Prostate gland (tissue), 2 donors: ENCODE measurements around the gene KLHL18. TPM values are rescaled to one million over a fixed set of nuclear protein-coding genes. Genes with fewer than 3 reads are reported as not detected.
"Not testable (repeated sequence)": the region's sequence is repeated elsewhere in the genome, so short reads cannot be mapped to it uniquely, and the experiment has no call there.

ENCODE experiments used
- DNase-seq: peaks from one replicate; pipeline ENCODE4 v3.0.0-alpha.2; 2019; ENCODE audit warnings: low spot score
- H3K27ac ChIP-seq, 2 donors: fragments of 200-600 bp; sonication (generic); 2 replicates each; pipeline ENCODE4 v1.5.1; 2017 to 2019
- H3K27me3 ChIP-seq: fragments of 200-600 bp; sonication (generic); replicated peaks from 2 replicates; pipeline ENCODE4 v1.5.1; 2019; ENCODE audit not compliant: insufficient read depth
- H3K36me3 ChIP-seq, 2 donors: fragments of 200-600 bp; sonication (generic); 1 replicate in 1 of 2; 2 replicates in 1 of 2; pipeline versions ENCODE4 v1.5.1 to v1.8.1; 2017 to 2019
- H3K4me1 ChIP-seq: fragments of 200-600 bp; sonication (generic); replicated peaks from 2 replicates; pipeline ENCODE4 v1.5.1; 2019
- H3K4me3 ChIP-seq, 2 donors: fragments of 200-600 bp; sonication (generic); 2 replicates each; pipeline ENCODE4 v1.5.1; 2017 to 2019
- H3K9me3 ChIP-seq: fragments of 200-600 bp; sonication (generic); 2 replicates; pipeline ENCODE4 v1.5.1; 2017
- POLR2A ChIP-seq: fragments of 450-650 bp; IDR thresholded peaks from one replicate; pipeline ENCODE4 v1.6.1; 2016; ENCODE audit warnings: antibody characterized with exemption, mild to moderate bottlenecking
- POLR2AphosphoS5 ChIP-seq: sonication (generic); formaldehyde crosslinking; IDR thresholded peaks from one replicate; pipeline ENCODE4 v1.6.1; 2017; ENCODE audit warnings: antibody characterized with exemption
- WGBS: methylation state at CpG from one replicate; pipeline ENCODE4 v1.1.5; 2018; 5-methylcytosine and 5-hydroxymethylcytosine counted together
- intact Hi-C: fragments of 100-400 bp; cut with DNase I; formaldehyde crosslinking; loops from one replicate; pipeline ENCODE4 v1.14.2; 2022
- total RNA-seq, 2 donors: library from RNA; depleted of rRNA; stranded (reverse); fragments of >200 nt; gene quantifications; one replicate each; pipeline ENCODE4 v1.1.0, GENCODE V29; 2016
- TF ChIP-seq, protein P1 (sequence below), 4 experiments: fragments of 200-600 bp in 2 of 4; fragments of 450-650 bp in 2 of 4; sonication (generic) in 2 of 4; IDR thresholded peaks; 1 replicate in 3 of 4; 2 replicates in 1 of 4; pipeline ENCODE4 v1.5.1; 2016 to 2019; ENCODE audit warnings: antibody characterized with exemption in 4 of 4, mild to moderate bottlenecking in 2 of 4, moderate library complexity in 2 of 4

KLHL18 gene
- total RNA-seq, 2 donors from 2014 or later: 10.8 to 18.6 TPM

DNA sequence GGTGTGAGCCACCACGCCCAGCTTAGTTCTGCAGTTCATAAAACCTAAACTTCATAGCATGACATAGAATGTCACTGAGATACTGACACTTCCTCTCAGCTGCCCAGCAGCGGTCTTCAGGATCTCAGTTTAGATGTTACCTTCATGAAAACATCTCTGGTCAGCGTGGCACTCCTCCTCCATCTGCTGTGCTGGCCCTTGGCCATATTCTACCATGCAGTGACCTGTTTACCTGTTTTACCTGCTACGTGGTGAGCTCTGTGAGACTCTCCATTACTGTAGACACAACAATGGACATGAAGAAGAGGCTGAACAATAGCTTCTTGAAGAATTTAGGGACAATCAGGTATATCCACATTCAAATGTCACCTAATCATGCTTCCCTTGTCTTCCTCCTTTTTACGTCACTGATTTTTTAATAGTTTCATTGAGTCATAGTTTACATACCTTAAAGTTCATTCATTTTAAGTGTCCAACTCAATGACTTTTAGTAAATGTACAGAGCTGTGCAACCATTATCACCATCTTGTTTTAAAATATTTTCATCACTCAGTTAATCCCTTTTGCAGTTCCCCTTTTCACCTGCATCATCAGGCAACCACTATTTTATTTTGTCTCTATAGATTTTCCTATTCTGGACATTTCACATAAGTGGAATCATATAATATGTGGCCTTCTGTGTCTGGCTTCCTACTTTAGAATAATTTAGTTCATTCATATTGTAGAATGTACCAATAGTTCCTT is 65.8 kb downstream of the KLHL18 start:
- intact Hi-C loops: no loop called here
- no peak for TF ChIP-seq POLR2A
- TF ChIP-seq, protein P1, sequence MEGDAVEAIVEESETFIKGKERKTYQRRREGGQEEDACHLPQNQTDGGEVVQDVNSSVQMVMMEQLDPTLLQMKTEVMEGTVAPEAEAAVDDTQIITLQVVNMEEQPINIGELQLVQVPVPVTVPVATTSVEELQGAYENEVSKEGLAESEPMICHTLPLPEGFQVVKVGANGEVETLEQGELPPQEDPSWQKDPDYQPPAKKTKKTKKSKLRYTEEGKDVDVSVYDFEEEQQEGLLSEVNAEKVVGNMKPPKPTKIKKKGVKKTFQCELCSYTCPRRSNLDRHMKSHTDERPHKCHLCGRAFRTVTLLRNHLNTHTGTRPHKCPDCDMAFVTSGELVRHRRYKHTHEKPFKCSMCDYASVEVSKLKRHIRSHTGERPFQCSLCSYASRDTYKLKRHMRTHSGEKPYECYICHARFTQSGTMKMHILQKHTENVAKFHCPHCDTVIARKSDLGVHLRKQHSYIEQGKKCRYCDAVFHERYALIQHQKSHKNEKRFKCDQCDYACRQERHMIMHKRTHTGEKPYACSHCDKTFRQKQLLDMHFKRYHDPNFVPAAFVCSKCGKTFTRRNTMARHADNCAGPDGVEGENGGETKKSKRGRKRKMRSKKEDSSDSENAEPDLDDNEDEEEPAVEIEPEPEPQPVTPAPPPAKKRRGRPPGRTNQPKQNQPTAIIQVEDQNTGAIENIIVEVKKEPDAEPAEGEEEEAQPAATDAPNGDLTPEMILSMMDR (IDR thresholded peaks at IDR 0.05): no peak
- no peak for TF ChIP-seq POLR2AphosphoS5

DNA sequence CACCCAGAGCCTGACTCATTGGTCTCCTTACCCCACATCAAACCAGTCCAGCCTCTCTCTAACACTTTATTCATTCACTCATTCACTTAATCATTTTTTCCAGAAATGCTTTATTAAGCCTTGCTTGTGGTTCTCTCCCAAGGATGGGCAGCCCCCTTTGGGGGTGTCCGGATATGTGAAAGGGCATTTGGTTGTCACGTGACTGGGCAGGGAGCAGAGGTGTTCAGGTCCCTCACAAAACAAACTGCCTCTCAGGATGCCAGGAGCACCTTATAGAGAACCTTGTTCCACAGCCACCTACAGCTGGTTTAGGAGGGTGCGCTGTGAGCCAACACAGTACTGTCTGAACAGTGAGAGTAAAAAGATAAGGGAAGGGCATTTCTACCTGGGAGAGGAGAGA is 72.3 kb downstream of the KLHL18 start:
- 82% methylated on average over 3 of the region's 3 CpGs for WGBS
- no peak overlapping the region for H3K4me3 ChIP-seq
- TF ChIP-seq POLR2A (no peak), POLR2AphosphoS5 (no peak)
- TF ChIP-seq, protein P1 (IDR thresholded peaks at IDR 0.05): no peak
- DNase-seq: no peak
- no peaks in the 10 kb centered on the region for H3K4me1 ChIP-seq
- H3K27ac ChIP-seq: no peak overlapping the region
- no peaks in the 10 kb centered on the region for H3K27me3 ChIP-seq
- intact Hi-C loops: no loop called here
- H3K36me3 ChIP-seq: no peaks in the 10 kb centered on the region
- no peaks in the 10 kb centered on the region for H3K9me3 ChIP-seq

More for the DNA sequence above, 65.8 kb downstream of the KLHL18 start:
- Histone ChIP-seq H3K36me3 (no peaks in the 10 kb centered on the region), H3K27me3 (no peaks in the 10 kb centered on the region), H3K9me3 (no peaks in the 10 kb centered on the region), H3K27ac (no peak overlapping the region), H3K4me1 (no peaks in the 10 kb centered on the region), H3K4me3 (no peak overlapping the region)
- no peak for DNase-seq
- WGBS: 83% methylated on average over 5 of the region's 5 CpGs

DNA sequence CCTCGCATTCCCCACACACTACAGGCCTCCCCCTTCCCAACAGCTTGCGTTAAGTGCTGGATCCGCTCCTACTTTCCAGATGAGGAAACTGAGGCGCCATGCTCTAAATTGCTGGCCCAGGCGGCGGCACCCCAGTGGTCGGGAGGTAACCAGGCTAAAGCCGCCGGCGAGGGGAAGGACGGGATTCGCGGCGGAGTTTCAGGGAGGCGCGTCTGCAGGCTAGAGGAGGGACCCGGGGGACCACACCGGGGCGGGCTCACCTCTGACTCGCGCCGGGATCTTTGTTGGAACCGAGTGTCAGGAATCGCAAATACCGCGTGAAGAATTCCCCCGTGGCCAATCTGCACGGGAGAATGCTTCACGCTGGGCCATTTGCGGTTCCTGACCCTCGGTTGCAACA is 73.5 kb downstream of the KLHL18 start:
- no peak for DNase-seq
- Histone ChIP-seq H3K27ac (no peak overlapping the region), H3K4me1 (no peaks in the 10 kb centered on the region), H3K4me3 (no peak overlapping the region), H3K36me3 (no peaks in the 10 kb centered on the region), H3K9me3 (no peaks in the 10 kb centered on the region), H3K27me3 (no peaks in the 10 kb centered on the region)
- intact Hi-C loops: no loop called here
- 92% methylated on average over 31 of the region's 31 CpGs for WGBS
- TF ChIP-seq POLR2A: no peak

DNA sequence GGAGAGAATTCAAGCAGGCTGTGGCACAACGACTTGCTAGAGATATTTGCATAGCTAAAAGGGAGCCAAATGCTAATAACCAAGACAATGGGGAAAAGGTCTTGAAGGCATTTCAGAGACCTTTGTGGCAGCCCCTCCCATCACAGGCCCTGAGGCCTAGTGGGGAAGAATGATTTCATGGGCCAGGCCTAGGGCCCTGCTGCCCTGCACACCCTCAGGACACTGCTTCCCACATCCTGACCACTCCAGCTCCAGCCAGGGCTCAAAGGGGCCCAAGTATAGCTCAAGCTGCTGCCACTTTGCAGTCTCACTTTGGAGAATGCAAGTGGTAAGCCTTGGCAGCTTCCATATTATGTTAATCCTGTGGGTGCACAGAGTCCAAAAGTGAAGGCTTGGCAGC is 76.6 kb downstream of the KLHL18 start:
- TF ChIP-seq, protein P1 (IDR thresholded peaks at IDR 0.05): no peak
- TF ChIP-seq POLR2AphosphoS5 (no peak), POLR2A (no peak)
- Histone ChIP-seq H3K9me3 (no peaks in the 10 kb centered on the region), H3K4me1 (no peaks in the 10 kb centered on the region), H3K36me3 (no peaks in the 10 kb centered on the region), H3K27me3 (no peaks in the 10 kb centered on the region), H3K27ac (no peak overlapping the region), H3K4me3 (no peak overlapping the region)
- intact Hi-C loops: no loop called here
- 48% methylated on average over 1 of the region's 1 CpG for WGBS
- DNase-seq: no peak

DNA sequence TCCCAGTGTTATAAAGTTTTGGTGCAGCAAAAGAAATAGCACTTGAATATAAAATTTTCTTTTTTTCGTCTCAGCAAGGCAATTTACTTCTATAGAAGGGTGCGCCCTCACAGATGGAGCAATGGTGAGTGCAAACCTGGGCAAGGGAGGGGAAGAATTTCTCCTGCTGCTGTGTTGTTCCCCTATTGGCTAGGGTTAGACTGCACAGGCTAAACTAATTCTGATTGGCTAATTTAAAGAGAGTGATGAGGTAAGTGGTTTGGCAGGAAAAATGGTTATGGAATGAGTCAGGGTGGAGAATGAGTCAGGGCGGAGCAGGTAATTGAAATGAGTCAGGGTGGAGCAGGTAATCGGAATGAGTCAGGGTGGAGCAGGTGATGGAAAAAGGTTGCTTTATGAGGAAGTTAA is 77.4 kb downstream of the KLHL18 start:
- DNase-seq, intact Hi-C loops, H3K36me3 ChIP-seq, H3K4me1 ChIP-seq, H3K4me3 ChIP-seq, H3K9me3 ChIP-seq, H3K27me3 ChIP-seq, H3K27ac ChIP-seq: not testable (repeated sequence)
- 91% methylated on average over 4 of the region's 4 CpGs for WGBS

DNA sequence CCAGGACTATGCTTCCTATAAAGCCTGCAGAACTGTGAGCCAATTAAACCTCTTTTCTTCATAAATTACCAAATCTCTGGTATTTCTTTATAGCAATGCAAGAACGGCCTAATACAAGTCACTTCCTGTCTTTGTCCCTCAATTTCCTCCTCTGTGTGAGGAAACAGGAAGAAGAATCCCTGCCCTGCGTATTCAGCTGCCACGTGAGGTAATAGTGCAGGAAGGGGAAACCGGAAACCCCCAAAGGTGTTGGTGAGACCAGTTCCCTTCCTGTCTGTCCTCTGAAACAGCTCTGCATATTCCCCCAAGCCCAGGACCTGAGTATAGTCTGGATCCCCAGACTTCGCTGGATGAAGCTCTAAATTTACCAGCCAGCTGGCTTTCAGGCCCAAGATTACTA is 80.0 kb downstream of the KLHL18 start:
- Histone ChIP-seq H3K36me3 (no peaks in the 10 kb centered on the region), H3K4me1 (no peaks in the 10 kb centered on the region), H3K27ac (no peak overlapping the region), H3K9me3 (no peaks in the 10 kb centered on the region), H3K27me3 (no peaks in the 10 kb centered on the region), H3K4me3 (no peak overlapping the region)
- WGBS: 56% methylated on average over 5 of the region's 5 CpGs
- no peak for DNase-seq
- no peak for TF ChIP-seq POLR2AphosphoS5
- TF ChIP-seq, protein P1 (IDR thresholded peaks at IDR 0.05): no peak
- no peak for TF ChIP-seq POLR2A
- intact Hi-C loops: no loop called here
